Brain microvascular endothelial cell (primary cell): ENCODE data around the gene UPB1.
A peak's percentile ranks its signal among the peaks of the same experiment; 100 is the strongest.

Source experiments
- DNase-seq: peaks from one replicate; pipeline ENCODE4 v3.0.0-alpha.2; 2020
- H3K27ac ChIP-seq: fragments of 250-450 bp; sonication (Bioruptor Pico); 2 replicates; pipeline ENCODE4 v1.5.1; 2020; ENCODE audit warnings: mild to moderate bottlenecking, moderate library complexity
- H3K27me3 ChIP-seq: fragments of 250-450 bp; sonication (Bioruptor Pico); replicated peaks from 2 replicates; pipeline ENCODE4 v1.5.1; 2020; ENCODE audit warnings: mild to moderate bottlenecking
- H3K36me3 ChIP-seq: fragments of 250-450 bp; sonication (Bioruptor Pico); replicated peaks from 2 replicates; pipeline ENCODE4 v1.5.1; 2020; ENCODE audit warnings: mild to moderate bottlenecking
- H3K4me3 ChIP-seq: 2 replicates; pipeline ENCODE4 v1.5.1; 2011; ENCODE audit warnings: low read depth, mild to moderate bottlenecking, control low read depth, low read length, moderate library complexity
- in situ Hi-C: cut with HindIII; loops from 2 replicates; pipeline ENCODE4 v1.10.0; 2017; ENCODE audit warnings: low sequenced_read_pairs, low pct_ligation_motif_present
- TF ChIP-seq, protein P1 (sequence below): IDR thresholded peaks from 2 replicates; pipeline ENCODE4 v1.5.1; 2011; ENCODE audit warnings: low read depth, mild to moderate bottlenecking, moderate library complexity, low read length, control low read depth, inconsistent platforms; ENCODE audit errors: missing control alignments

UPB1 gene

DNA sequence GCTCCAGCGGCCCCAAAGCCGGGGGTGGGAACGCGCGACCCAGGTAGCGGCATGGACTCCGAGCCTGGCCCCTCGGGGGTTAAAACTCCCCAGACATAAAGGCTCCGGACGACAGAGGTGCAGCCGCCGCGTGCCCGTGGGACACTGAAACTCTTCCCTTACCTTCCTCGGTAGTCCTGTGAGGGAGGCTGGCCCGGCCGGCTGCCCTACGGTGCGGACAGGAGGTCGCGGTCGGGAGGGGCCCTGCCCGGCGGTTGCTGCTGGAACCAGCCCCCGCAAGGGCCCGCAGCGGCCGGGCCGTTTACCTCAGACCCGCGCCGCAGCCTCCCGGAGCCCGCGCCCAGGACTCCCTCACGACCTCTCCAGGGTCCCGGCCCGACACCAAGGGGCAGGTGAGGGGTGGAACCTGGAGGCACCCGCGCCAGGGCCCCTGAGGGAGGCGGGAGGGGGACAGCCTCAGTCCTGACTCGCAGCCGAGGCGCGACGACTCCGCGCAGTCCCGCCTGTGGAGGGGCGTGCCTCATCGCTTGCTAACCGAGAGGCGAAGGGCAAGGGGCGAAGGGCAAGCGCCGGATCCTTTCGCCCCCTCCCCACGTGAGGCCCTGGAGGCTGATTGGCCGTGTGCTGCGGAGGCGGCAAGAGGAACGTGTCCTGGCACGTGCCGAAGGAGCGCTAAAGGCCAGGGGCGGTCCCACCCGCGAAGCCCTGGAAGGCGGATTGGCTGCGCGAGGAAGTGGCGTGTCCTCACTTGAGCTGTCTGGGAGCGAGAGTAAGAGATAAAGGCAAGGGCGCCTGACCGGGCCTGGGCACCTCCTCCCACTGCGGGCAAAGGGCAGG is at the start of gene UPB1:
Gene UPB1 (plus strand): TSS at position 805 of the 837 bp plus-strand sequence. CDS start 72 bp downstream, outside the sequence.
- no peaks in the 10 kb centered on the region for H3K27me3 ChIP-seq
- DNase-seq, result no peak
- no peak within 1 kb of the TSS for H3K27ac ChIP-seq
- H3K36me3 ChIP-seq, result no peaks in the 10 kb centered on the region
- TF ChIP-seq, protein P1, sequence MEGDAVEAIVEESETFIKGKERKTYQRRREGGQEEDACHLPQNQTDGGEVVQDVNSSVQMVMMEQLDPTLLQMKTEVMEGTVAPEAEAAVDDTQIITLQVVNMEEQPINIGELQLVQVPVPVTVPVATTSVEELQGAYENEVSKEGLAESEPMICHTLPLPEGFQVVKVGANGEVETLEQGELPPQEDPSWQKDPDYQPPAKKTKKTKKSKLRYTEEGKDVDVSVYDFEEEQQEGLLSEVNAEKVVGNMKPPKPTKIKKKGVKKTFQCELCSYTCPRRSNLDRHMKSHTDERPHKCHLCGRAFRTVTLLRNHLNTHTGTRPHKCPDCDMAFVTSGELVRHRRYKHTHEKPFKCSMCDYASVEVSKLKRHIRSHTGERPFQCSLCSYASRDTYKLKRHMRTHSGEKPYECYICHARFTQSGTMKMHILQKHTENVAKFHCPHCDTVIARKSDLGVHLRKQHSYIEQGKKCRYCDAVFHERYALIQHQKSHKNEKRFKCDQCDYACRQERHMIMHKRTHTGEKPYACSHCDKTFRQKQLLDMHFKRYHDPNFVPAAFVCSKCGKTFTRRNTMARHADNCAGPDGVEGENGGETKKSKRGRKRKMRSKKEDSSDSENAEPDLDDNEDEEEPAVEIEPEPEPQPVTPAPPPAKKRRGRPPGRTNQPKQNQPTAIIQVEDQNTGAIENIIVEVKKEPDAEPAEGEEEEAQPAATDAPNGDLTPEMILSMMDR, result no peak
- in situ Hi-C loops, result no loop called here
- H3K4me3 ChIP-seq, result peak within 1 kb of the TSS; percentile 24

DNA sequence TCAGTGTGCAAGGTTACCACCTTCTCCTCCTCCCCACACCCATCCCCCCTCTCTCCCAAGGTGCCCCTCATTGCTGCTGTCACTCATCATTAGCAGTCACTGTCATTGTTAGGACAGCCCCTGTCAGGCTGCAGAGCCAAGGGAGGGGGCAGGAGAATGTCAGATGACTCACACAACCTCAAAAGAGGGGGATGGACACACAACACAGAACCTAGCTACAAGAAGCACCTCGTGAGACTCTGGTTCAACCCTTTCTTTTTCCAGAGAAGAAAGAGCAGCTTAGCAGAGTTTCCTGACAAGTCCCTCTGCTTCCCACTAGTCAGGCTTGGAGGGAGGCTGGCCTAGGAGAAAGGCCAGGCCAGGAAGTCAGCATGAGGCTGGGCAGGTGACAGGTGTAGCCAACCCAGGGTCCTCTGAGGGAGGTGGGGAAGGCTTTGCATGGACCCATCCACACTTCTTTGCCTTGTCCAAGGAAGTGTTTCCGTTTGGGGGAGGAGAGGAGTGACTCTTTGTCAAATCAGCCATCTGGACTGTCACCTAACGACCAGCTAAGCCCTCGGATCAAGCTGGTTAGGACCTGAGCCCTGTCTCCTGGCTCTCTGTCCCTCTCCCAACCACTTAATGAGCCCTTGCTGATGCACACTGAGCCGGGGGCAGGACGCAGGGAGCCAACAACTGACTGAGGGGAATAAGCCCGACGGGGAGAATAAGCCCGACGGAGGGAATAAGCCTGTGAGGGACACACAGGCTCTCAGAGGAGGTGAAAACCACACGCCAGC is 49.5 kb upstream of the UPB1 start:
- TF ChIP-seq, protein P1, result no peak
- no peak overlapping the region for H3K4me3 ChIP-seq
- DNase-seq, result no peak
- in situ Hi-C loops, result no loop called here
- H3K27ac ChIP-seq, result no peak overlapping the region
- H3K27me3 ChIP-seq, result no peaks in the 10 kb centered on the region
- no peaks in the 10 kb centered on the region for H3K36me3 ChIP-seq

DNA sequence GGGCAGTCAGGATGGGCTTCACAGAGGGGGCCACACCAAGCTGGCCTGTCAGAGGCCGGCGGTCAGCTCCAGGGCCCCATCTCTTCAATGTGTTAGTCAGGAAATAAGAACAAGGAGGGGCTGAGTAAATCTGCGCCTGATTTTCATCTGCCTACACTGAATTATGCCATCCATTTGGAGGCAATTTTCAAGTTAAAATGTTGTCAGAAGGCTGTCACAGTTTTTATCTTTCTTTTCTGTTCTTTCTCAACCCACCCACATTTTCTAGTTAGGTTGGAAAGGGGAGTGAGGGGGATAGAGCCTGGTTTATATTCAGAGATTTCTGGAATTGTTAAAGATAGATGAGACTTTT is 48.9 kb upstream of the UPB1 start:
- Histone ChIP-seq H3K4me3 (no peak overlapping the region), H3K27me3 (no peaks in the 10 kb centered on the region), H3K27ac (no peak overlapping the region), H3K36me3 (no peaks in the 10 kb centered on the region)
- TF ChIP-seq, protein P1, result no peak
- in situ Hi-C loops, result no loop called here
- no peak for DNase-seq

DNA sequence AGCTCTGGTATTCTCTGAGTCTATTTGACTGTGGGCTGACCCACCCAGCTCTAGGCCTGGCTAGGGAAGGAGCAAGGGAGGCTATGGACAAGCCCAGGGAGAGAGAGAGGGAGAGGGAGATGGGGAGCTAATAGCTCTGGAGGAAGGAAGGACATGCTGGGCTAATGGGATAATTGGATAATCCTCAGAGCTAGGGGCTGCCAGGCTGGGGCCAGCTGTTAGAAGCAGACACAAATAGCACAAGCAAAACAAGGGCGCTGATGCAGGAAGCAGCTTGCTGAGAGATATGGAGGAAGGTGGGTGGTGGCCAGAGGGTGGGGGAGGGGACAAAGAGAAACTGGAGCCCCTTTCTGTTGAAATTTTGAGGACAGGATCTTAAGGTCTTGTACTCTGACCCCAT is 44.5 kb upstream of the UPB1 start:
- DNase-seq, result no peak
- H3K27me3 ChIP-seq, result no peaks in the 10 kb centered on the region
- in situ Hi-C loops, result no loop called here
- TF ChIP-seq, protein P1, result no peak
- no peak overlapping the region for H3K27ac ChIP-seq
- no peaks in the 10 kb centered on the region for H3K36me3 ChIP-seq
- H3K4me3 ChIP-seq, result no peak overlapping the region

DNA sequence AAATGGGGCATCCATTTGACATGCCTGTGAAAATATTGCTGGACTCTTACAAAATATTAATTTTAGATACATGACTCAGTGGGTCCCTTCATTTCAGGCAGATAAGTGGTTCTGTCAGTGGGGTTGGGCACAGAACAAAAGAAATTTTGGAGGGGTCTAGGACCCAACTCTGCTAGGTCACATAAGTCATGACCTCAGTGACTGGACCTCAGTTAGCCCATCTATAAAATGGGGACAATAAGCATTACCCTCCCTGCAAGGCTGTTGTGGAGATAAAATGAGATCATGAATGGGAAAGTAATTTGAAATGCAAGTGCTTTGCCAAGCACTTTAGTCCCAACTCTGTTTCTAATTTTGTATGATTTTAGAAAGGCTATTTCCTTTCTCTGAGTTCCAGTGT is 44.0 kb upstream of the UPB1 start:
- TF ChIP-seq, protein P1, result no peak
- Histone ChIP-seq H3K36me3 (no peaks in the 10 kb centered on the region), H3K27ac (no peak overlapping the region), H3K27me3 (no peaks in the 10 kb centered on the region), H3K4me3 (no peak overlapping the region)
- in situ Hi-C loops, result no loop called here
- DNase-seq, result no peak
